HS-27A (cell line): Measurements from ENCODE around the gene CEACAM20.
"Not testable (repeated sequence)": the region's sequence is repeated elsewhere in the genome, so short reads cannot be mapped to it uniquely, and the experiment has no call there.

Experiments
- DNase-seq: peaks from one replicate; pipeline ENCODE4 v3.0.0-alpha.2; 2012; ENCODE audit warnings: low read depth, missing footprints

The CEACAM20 gene

DNA sequence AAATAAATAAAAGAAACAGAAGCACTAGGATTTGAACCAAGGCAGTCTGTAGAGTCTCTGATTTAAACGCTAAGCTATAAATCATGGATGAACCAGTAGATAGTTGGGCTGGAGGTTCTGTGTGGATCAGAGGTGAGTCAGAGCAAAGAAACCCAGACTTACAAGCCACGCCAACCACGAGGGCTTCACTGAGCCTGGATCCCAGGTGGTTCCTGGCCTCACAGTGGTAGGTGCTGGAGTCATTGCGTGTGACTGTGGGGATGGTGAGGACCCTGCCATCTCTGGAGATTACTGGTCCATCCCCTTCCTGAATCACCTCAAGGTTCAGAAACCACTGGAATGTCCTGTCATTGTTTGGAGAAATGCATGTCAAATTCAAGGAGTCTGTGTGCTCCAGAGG, 19.3 kb upstream of the CEACAM20 start:
- DNase-seq: no peak

DNA sequence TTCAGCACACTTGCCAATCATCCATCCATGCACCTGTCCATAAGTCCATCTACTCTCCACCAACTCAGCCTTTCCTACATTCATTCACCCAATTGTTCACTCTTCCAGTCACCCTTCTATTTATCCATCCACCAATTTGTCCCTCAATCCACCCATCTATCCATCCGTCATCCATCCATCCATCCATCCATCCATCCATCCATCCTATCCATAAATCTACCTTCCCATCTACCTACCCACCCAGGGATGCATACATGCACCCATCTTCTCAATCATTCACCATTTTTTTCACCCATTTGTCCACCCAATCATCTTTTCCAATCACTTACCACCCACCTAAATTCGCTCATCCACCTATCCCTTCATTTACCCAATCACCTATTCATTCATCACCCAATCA, 14.6 kb upstream of the CEACAM20 start:
- DNase-seq: no peak

DNA sequence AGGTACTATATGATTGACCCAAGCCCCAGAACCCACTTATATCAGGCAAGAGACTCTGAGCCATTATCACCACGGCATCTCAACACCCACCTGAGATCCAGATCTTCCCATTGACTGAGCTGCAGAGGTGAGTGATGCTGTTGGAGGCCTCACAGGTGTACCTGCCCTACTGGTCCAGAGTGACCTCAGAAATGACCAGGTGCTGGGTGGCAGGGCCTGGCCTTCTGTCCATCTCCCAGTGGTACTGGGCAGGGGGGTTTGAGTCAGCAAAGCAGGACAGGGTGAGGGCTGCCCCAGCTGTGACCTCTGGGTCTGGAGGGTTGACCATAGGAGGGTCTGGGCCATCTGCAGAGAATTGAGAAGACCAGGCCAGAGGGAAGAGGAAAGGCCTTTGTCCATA, 13.2 kb upstream of the CEACAM20 start:
- no peak for DNase-seq

DNA sequence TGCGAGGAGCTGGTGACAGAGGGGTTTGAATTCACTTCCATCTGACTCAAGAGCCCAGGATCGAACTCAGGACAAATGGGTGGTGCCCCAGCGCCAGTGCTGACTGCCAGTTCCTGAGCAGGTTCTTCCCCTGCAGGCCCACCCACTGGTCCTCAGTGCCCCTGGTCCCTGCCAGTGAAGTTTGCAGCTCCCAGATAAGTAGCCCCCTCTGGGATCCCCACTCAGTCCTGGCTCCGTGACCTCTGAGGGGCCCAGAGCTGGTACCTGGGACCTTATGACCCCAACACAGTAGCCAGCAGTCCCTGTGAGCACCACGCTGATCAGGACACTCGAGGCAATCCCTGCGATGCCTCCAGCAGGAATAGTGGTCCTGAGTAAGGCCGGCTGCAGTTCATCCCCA, 11.3 kb upstream of the CEACAM20 start:
- DNase-seq: no peak

DNA sequence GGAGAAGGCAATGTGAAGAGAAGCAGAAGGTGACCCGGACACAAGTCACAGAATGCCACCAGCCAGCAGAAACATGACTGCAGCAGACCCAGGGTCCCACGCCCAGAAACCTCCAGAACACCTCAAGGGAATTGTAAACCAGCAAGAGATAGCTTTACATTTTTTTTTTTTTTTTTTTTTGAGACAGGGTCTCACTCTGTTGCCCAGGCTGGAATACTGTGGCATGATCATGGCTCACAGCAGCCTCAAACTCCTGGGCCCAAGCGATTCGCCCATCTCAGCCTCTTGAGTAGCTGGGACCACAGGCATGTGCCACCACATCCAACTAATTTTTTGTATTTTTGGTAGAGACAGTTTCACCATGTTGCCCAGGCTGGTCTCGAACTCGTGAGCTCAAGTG, 10.5 kb upstream of the CEACAM20 start:
- DNase-seq: no peak

DNA sequence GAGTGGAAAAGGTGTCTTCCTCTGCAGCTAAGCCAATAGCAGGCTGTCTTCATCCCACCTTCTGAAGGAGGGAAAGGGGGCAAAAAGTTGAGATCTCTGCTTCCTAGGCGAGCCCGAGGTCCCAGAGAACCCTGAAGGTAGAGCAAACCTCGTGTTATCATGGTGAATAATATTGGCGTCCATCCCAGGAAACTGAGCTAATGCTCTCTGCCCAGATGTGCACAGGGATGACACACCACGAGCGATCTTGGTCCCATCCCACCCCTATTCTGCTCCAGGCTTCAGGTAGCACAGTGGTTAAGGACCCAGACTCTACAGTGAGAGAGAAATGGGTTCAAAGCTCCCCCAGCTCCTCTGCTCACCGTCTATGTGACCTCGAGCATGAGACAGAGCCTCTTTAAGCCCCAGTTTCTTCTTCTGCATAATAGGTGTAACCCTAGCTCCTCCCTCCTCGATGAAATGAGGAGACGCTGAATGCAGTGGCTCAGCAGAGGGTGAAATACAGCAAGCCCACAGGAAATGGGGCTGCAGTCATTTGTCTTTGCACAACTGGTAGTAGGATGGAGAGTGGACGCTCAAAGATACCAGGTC, 9.9 kb upstream of the CEACAM20 start:
- DNase-seq: no peak

DNA sequence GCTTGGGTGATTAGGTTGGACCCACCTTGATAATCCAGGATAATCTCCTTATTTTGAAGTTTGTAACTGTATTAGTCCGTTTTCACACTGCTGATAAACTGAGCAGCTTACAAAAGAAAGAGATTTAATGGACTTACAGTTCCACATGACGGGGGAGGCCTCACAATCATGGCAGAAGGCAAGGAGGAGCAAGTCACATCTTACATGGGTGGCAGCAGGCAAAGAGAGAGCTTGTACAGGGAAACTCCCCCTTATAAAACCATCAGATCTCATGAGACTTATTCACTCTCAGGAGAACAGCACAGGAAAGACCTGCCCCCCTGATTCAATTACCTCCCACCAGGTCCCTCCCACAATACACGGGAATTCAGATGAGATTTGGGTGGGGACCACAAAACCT, 5.9 kb upstream of the CEACAM20 start:
- DNase-seq: not testable (repeated sequence)

DNA sequence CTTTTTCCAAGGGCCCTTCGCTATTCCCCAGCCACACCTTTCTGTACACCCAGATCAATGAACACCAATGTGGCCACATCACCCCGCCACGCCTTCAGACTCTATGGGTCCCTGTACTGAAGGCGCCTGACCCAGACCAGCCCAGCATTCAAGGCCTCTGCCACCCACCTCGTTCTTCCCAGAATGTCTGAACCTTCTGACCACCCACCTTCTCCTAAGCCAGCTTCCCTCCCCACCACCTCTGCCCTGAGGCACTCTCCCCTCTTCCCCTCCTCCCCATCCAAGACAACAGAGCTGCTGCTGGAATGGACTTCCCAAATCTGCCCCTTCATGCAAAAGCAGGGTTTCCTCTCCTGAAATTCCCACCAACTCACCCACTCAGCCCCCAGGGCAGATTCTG, 3.3 kb upstream of the CEACAM20 start:
- DNase-seq: no peak

DNA sequence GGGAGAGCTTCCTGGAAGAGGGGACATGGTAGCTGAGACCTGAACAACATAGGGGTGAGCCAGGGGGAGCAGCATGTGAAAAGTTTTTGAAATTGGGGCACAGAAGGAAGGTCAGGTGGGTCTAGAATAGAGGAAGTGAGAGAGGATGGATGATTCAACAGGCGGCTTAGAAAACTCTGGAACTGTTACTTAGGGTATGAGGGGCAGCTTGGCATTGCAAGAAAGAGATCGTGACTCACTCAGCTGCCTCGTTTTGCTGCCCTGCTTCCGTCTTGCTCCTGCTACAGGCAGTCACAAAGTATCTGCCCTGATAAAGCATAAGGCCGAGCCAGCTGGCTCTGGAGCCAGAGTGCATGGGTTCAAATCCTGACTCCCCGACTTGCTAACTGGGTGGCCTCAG, 1.3 kb upstream of the CEACAM20 start:
- DNase-seq: no peak

DNA sequence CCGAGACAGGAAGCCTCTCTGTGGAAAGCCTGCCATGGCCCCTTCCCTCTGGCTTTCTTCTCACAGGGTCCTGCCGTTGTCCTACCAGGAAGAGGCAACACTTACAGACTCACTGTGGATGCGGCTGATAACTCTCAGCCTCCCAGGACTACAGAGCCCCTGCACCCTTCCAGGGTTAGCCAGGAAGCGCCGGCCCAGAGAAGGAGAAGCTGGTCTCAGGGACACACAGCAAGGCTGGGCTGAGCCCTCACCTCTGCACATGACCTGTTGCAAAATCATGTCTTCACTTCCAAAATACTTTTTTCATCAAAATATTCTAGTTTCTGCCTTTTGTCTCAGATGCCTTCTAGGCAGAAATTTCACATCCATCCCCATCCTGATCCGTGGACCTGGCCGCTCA, 1.9 kb downstream of the CEACAM20 start:
- no peak for DNase-seq

DNA sequence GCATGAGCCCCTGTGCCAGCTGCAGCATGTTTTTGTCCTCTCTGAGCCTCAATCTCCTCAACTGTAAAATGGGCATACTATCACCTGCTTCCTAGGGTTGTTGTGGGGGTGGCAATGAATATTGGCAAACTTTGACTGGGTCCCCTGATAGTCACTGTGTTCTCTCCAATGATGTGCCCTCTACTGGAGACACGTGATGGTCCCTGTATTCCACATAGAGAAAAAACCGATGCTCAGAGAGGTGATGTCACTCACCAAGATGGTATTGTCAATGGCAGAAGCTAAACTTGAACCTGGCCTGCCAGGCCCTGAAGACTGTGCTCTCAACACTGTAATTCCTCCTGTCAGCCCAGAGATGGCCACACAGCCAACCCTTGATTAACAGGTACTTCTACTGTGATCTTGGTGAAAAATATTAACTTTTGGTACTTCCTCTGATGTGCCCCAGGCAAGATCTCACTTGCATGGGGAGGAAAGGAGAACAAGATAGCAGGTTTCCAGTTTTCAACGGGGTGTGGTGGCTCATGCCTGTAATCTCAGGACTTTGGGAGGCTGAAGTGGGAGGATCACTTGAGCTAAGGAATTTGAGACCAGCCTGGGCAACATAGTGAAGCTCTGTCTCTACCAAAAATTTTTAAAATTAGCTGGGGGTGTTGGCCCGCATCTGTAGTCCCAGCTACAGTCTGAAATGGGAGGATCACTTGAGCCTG, 3.6 kb downstream of the CEACAM20 start:
- DNase-seq: no peak

DNA sequence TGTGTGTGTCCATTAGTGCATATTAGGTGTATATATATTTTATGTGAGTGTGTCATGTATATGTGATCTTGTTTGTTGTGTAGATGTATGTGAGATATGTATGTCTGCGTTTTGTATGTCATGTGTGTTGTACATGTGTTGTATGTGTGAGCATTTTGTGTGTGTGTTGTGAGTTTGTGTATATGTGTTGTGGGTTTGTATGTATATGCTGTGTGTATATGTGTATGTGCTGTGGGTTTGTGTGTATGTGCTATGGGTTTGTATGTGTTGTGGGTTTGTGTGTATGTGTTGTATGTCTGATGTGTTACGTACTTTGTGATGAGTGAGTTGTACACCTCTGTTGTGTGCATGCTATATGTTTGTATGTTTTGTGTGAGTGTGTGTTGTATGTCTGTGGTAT, 8.1 kb downstream of the CEACAM20 start:
- no peak for DNase-seq

DNA sequence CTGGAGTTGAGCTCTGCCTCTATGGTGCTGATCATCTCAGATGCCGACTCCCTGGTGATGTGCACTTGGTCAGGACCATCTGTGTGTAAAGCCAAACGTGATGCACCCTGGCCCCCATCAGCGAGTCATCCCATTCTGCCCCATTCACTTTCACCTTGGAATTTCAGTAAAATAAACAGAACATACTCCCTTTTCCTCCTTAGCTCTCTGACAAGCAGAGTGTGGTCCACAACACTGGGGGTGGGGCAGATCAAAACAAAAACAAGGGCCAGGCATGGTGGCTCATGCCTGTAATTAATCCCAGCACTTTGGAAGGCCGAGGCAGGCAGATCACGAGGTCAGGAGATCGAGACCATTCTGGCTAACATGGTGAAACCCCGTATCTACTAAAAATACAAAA, 12.3 kb downstream of the CEACAM20 start:
- DNase-seq: no peak

DNA sequence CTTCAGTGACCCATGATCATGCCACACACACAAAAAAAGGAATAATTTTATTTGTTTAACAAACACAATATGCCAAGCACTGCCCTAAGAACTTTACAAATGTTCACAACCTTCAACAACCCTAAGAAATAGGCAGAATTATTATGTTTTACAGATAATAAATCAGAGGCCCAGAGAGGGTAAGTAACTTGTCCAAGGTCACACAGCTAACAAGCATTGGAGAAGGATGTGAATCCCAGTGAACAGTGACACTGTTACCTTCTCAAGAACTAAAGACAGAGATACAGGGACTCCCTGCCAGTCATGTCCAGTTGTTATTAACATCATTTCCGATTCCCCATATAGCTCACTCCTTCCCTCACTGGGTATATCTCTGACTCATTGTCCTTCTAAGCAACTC, 13.6 kb downstream of the CEACAM20 start:
- no peak for DNase-seq

DNA sequence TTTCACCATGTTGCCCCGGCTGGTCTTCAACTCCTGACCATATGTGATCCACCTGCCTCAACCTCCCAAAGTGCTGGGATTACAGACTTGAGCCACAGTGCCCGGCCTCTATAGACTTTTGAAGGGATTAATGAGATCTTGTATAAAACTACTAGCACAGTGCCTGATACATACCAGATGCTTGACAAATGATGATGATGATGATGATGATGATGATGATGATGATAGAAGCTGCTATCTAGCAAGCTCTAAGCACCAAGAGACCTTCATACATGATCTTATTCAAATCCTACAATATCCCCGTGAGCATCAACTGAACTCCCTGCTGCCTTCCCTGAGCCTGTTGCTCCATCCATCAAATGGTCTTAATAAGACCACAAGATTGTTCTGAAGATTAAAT, 14.4 kb downstream of the CEACAM20 start:
- DNase-seq: no peak

DNA sequence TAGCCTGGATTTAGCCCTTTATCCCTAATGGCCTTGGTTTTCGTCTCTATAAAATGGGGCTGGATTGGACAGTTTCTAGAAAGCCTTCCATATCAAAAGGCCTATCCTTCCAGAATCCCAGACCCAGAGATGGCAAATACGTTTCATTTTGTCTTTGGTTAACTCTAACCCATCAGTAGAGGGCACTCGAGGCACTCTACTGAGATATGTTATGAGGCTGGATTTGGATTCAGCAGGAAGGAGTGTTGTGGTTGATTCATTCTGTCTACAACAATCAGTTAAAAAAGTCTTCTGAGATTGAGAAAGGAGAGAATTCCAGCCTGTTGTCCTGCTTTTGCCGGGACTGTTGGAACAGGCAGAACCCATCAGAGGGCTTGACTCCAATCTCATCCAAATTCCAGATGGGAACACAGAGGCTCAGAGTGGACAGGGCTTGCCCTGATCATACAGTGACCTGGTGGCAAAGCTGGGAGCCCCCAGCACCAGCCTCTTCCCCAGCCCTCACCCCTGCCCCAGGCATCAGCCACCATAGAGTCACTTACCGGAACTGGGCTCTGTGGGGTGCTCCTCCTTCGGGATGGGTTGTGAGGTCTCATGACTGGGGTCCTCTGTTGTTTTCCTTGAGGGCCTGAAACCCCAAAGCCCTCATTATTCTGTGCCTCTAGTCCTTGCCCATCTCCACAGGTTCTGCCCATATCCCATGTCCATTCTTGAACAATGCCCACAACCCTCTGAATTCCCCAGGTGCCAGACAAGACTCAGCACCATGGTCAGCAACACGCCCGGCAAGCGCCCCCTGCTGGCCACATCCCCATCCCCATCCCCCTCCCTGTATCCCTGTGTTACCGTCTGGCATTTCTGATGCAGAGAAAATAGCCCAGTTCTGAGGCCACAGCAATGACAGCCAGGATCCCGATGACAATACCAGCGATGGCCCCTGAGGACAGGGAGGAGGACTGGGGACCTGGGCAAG, 16.9 kb downstream of the CEACAM20 start:
- DNase-seq: peak; percentile 33

DNA sequence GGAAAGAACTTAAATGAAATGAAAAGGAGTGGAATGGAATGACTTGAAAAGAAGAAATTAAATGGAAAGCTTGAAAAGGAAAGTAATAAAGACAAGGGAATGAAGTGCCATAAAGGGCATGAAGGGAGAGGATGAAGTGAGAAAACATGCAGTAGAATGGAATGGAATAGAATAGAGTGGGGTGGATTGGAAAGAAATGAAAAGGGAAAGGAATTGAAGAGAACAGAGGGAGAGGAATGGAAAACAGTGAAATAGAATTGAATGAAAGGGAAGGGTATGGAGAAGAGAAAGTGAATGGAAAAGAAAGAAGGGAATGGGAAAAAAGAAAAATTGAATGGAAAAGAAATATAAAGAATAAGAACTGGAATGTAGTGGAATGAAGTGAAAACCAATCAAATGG, 20.0 kb downstream of the CEACAM20 start:
- DNase-seq: no peak

DNA sequence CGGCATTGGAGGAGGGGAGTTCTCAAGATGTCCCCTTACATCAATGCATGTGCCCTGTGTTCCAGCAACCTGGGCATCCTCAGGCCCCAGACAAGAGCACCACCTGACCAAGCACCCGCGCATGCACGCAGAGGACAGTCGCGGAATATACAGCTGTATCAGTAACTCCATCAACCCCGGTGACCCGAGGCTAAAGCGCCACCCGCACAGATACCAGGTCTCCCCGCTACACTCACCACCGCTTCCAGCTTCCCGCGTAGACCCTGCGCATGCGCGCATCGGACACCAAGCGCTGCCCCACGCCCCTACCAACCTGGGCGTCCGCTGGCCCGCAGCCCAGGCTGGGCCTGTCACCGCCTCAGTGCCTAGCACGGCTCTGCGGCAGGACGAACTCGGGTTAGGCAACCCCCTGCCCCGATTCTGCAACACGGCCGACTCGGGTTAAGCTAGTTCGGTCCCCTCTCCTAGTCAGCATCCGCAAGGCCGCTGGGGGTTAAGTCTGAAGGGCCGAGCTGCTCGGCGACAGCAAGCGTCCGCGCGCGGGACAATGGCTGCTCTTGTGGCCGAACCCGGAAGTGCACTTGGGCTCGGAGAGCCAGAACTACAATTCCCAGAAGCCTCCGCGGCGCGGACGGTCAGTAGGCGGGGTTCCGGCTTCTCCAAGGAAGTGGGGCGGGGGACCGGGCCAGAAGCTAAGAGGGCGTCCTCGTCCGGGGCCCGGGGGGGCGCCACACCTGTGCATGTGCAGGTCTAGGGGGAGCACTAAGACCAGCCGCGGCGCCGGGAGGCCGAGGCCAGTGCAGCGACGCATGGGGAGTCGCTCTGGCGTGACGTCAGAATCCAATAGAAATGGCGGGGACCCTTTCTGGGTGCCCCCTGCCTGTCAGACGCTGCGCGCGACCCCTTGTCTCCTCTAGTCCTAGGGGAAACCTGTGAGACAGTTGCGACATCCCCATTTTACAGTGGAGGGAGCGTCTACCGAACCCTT, 29.2 kb downstream of the CEACAM20 start, which contains the start of gene ZNF180:
TSS of gene ZNF180 (minus strand) at position 561 of the 988 bp plus-strand sequence. CDS start 3,188 bp downstream, outside the sequence.
- peak; percentile 96 for DNase-seq

DNA sequence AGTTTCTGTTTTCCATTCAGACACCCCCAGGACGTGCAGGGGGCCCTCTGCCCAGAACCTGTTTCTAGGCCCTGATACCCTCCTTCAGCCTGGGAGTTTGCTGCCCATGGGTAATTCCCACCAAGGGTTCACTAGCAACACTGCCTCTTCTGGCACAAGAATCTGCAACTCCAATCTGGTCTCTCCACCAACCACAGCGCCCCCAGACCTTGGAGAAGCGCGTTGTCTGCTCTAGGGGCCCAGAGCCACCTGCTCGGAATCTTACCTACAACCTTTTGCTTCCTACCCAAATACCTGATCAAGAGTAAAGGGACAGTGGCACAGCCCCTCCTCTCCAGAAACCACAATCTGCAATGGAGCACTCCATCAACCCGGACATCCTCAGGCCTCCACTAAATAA, 29.9 kb downstream of the CEACAM20 start:
- DNase-seq: no peak

DNA sequence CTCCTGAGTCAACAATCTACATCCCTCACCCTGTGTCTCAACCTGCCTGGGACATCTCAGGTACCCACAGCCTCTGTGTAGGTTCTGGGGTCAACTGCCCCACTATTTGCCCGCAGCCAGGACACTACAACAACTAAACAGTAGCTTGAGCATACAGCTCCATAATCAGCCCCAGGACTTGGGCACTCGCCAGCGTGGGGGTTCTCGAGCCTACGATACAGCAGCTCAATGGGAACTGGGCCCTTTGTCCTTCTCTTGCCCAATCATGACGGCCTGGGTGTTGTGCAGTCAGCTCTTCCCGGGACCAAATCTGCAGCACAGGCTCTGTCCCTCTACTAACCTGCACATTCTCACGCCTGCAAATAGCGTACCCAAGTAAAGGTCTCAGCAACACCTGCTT, 30.5 kb downstream of the CEACAM20 start:
- no peak for DNase-seq

DNA sequence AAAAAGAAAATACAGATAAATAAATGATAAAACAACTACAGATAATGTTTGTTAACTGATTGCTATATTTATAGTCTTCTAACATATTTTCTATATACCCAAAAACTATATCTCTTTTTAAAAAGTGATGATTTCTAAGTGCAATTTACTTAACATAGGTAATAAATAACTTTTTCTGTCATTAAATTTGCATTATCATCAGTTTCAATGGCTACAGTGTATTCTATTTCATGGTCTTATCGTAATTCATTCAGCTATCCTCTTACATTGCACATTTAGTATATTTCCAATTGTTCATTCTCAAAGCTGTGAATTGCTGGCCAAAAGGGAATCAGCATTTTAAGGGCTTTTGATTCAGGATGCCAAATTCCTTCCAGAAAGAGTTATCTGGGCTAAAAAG, 32.8 kb downstream of the CEACAM20 start:
- DNase-seq: no peak
